Measurements from ENCODE around the gene NR2F1-AS1.

NR2F1-AS1 gene

GRCh38 chr5:93602241-93603077 is 21.4 kb upstream of the NR2F1-AS1 start:
- peaks cover under 1% of the 10 kb centered on the region for H3K27me3 ChIP-seq (replicated peaks; ENCODE audit: control insufficient read depth, insufficient read depth, low read length)
- DNase-seq (ENCODE audit: extremely low read depth, insufficient read length): no peak
- H3K36me3 ChIP-seq (ENCODE audit: control insufficient read depth, insufficient read depth, low read length): no peaks in the 10 kb centered on the region
- no peak overlapping the region for H3K4me3 ChIP-seq (replicated peaks; ENCODE audit: low read depth, low read length)
- TF ChIP-seq CTCF (IDR thresholded peaks at IDR 0.05; ENCODE audit: insufficient read depth, low read length, poor library complexity, severe bottlenecking): no peak

- TF ChIP-seq CTCF (IDR thresholded peaks at IDR 0.05; ENCODE audit: insufficient read depth, low read length, poor library complexity, severe bottlenecking): no peak
- no peak overlapping the region for H3K4me3 ChIP-seq (replicated peaks; ENCODE audit: low read depth, low read length)
- DNase-seq (ENCODE audit: extremely low read depth, insufficient read length): no peak
- peaks cover 3% of the 10 kb centered on the region for H3K27me3 ChIP-seq (replicated peaks; ENCODE audit: control insufficient read depth, insufficient read depth, low read length)
- no peaks in the 10 kb centered on the region for H3K36me3 ChIP-seq (ENCODE audit: control insufficient read depth, insufficient read depth, low read length)
These were observed 20.8 kb upstream of the NR2F1-AS1 start for GRCh38 chr5:93601802-93602155.

GRCh38 chr5:93601071-93601801 is 20.2 kb upstream of the NR2F1-AS1 start:
- no peak for TF ChIP-seq CTCF (IDR thresholded peaks at IDR 0.05; ENCODE audit: insufficient read depth, low read length, poor library complexity, severe bottlenecking)
- Histone ChIP-seq H3K4me3 (replicated peaks; ENCODE audit: low read depth, low read length) (no peak overlapping the region), H3K36me3 (ENCODE audit: control insufficient read depth, insufficient read depth, low read length) (no peaks in the 10 kb centered on the region), H3K27me3 (replicated peaks; ENCODE audit: control insufficient read depth, insufficient read depth, low read length) (peaks cover 3% of the 10 kb centered on the region)
- DNase-seq (ENCODE audit: extremely low read depth, insufficient read length): no peak

- H3K4me3 ChIP-seq (replicated peaks; ENCODE audit: low read depth, low read length): no peak overlapping the region
- DNase-seq (ENCODE audit: extremely low read depth, insufficient read length): no peak
- H3K36me3 ChIP-seq (ENCODE audit: control insufficient read depth, insufficient read depth, low read length): no peaks in the 10 kb centered on the region
- no peak for TF ChIP-seq CTCF (IDR thresholded peaks at IDR 0.05; ENCODE audit: insufficient read depth, low read length, poor library complexity, severe bottlenecking)
- peaks cover 3% of the 10 kb centered on the region for H3K27me3 ChIP-seq (replicated peaks; ENCODE audit: control insufficient read depth, insufficient read depth, low read length)
These were observed 19.5 kb upstream of the NR2F1-AS1 start for GRCh38 chr5:93600409-93601070.

- peaks cover 3% of the 10 kb centered on the region for H3K27me3 ChIP-seq (replicated peaks; ENCODE audit: control insufficient read depth, insufficient read depth, low read length)
- no peak for DNase-seq (ENCODE audit: extremely low read depth, insufficient read length)
- no peak overlapping the region for H3K4me3 ChIP-seq (replicated peaks; ENCODE audit: low read depth, low read length)
- TF ChIP-seq CTCF (IDR thresholded peaks at IDR 0.05; ENCODE audit: insufficient read depth, low read length, poor library complexity, severe bottlenecking): no peak
- H3K36me3 ChIP-seq (ENCODE audit: control insufficient read depth, insufficient read depth, low read length): no peaks in the 10 kb centered on the region
These were observed 18.5 kb upstream of the NR2F1-AS1 start for GRCh38 chr5:93599399-93600120.

All from GM06990 (cell line).